COR-L47 (cell line): ENCODE measurements around the gene NFATC2IP.
A peak's percentile ranks its signal among the peaks of the same experiment; 100 is the strongest.

ENCODE experiments used
- DNase-seq: peaks from one replicate; lab custom pipeline; 2025; lab: John Stamatoyannopoulos, UW

Gene NFATC2IP

DNA sequence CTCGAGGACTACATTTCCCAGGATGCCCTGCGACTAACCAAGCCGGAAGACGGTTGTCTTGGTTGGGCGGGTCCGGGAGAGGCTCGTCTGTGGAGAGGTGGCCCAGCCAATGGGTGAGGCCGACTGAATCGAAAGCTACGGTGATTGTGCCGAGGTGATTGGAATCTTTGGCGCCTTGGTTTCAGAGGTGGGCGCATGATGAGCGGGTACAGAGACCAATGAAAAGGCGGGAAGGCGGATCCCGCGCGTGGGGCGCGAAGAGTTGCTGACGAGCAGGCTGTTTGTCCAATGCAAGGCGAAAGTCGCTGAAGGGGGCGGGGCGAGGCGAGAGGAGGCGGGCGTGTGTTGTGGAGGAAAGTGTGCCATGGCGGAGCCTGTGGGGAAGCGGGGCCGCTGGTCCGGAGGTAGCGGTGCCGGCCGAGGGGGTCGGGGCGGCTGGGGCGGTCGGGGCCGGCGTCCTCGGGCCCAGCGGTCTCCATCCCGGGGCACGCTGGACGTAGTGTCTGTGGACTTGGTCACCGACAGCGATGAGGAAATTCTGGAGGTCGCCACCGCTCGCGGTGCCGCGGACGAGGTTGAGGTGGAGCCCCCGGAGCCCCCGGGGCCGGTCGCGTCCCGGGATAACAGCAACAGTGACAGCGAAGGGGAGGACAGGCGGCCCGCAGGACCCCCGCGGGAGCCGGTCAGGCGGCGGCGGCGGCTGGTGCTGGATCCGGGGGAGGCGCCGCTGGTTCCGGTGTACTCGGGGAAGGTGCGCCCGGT lies at the start of gene NFATC2IP:
Gene NFATC2IP (plus strand): TSS at position 290 of the 762 bp plus-strand sequence. CDS start 75 bp downstream, at position 365.
- DNase-seq = peak; percentile 99

DNA sequence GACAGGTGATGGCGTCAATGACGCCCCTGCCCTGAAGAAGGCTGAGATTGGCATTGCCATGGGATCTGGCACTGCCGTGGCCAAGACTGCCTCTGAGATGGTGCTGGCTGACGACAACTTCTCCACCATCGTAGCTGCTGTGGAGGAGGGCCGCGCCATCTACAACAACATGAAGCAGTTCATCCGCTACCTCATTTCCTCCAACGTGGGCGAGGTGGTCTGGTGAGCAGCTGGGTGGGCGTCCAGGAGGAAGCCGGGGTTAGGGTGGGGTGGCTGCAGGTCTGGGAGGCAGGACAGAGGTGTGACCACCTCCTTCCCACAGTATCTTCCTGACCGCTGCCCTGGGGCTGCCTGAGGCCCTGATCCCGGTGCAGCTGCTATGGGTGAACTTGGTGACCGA lies 48.9 kb upstream of the NFATC2IP start:
- no peak for DNase-seq

DNA sequence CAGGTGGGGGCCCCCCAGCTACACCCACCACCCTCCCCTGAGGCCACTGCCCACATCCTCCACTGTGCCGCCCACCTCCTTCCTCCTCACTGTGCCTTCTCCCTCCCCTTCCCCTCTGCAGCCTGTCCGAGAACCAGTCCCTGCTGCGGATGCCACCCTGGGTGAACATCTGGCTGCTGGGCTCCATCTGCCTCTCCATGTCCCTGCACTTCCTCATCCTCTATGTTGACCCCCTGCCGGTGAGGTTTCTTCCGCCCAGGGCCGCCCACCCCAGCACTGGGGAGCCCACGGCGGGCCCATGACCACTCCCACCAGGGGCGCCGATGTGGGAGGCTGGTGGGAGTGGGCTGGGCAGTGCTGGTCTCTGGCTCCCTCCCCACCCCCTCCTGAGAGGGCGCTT lies 47.8 kb upstream of the NFATC2IP start:
- DNase-seq = no peak

DNA sequence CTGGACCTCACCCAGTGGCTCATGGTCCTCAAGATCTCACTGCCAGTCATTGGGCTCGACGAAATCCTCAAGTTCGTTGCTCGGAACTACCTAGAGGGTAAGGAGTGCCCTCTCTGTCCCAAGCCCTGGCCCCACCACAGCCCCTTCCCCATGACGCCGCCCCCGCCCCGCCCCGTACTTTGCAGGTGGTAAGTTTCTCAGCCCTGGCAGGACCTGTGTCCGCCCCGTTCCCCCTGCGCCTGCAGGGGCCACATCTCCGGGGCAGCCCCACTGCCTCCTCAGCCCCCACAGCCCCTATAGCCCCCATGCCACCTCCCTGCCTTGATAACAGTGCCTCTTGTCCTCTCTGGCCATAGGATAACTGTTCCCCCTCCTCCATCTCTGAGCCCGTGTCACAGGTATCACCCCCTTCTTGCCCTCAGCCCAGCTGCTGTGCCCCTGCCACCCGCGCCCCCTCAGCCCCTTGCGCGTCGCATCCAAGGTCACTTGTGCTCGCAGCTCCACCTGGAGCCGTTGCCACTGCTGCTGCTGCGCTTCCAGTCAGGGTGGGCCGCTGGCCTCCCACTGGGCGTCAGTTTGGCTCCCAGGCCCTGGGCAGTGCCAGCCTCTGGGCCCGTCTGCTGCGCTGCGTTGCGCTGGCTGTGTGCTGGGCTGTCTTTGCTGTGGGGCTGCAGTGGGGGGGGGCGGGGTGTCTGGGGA lies 47.2 kb upstream of the NFATC2IP start:
- DNase-seq = no peak

DNA sequence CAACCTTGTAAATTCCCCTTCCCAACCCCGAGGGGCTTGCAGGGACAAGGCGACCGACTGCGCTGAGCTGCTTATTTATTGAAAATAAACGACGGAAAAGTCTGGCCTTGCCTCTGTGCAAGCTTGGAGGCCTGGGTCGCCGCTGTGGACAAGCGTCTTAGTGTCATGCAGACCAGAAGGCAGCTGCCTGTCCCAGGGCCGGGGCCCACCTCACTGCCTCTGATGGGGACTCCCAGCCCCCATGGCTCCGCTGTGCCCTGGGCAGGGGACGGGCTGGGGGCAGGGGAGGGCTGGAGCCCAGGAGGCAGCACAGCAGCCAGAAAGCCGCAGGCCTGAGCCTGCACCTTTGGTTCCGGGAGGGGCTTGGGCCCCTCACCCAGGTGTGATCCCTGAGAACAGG lies 46.4 kb upstream of the NFATC2IP start:
- no peak for DNase-seq

DNA sequence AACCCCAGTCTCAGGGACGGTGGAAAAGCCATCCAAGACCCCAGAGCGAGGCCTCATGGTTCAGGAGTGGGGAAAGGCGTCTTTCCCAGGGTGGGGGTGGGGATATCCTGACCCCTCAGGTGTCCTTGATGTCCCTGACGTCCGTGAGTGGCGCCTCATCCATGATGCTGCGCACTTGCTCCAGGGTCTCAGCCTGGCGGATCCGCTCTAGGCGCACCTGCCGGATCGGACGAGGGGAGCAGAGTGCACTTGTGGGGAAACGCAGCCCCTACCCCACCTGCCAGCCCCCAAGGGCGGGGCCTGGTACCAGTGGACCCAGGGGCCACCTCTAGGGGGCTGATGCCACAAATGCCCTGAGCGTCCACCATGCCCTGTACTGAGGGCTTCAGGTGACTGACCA lies 45.9 kb upstream of the NFATC2IP start:
- DNase-seq = no peak

DNA sequence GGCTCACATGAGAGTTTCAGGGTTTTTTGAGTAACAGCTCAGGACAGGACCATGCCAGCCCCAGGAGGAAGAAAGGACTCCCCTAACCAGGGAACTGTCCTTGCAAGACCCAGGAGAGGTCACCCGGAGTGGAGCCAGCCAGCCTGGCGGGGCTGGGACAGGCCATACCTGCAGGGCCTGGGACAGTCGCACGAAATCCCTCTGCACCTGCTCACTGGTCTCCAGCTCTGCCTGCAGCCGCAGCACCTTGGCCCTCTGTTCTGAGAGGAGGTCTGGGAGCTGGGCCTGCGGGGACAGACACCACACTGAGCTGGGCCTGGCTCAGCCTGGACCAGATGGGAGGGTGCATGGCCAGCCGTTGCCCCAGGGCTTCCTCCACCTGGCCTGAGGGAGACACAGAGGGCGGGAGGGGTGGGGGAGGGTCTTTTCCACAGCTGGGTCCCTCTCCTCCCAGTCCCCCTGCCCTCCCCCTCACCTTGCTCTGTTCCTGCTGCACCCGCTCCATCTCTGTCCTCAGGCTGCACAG lies 45.4 kb upstream of the NFATC2IP start:
- DNase-seq = no peak

DNA sequence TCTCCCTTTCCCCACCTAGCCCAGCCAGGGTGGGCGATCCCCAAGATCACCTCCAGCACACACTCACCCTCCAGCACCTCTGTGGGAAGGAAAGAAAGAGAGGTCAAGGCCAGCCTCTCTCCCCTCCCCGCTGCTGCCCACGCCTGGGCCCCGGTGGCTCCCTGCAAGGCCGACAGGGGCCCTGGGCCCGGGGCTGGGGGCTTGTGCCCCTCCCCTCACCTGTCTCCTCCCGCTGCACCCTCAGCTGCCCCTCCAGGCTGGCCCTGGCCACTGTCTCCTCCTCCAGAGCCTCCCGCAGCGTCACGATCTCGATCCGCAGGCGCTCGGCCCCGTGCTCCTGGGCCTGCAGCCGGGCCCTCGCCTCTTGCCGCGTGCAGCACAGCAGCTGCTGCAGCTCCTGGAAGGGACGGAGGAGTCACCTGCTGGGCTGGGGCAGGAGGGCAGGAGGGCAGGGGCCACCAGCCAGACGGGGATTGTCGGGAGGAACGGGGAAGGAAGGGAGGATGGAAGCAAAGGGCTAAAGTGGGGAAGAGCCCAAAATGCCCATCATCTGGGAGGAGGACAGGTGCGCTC lies 44.9 kb upstream of the NFATC2IP start:
- DNase-seq = no peak

DNA sequence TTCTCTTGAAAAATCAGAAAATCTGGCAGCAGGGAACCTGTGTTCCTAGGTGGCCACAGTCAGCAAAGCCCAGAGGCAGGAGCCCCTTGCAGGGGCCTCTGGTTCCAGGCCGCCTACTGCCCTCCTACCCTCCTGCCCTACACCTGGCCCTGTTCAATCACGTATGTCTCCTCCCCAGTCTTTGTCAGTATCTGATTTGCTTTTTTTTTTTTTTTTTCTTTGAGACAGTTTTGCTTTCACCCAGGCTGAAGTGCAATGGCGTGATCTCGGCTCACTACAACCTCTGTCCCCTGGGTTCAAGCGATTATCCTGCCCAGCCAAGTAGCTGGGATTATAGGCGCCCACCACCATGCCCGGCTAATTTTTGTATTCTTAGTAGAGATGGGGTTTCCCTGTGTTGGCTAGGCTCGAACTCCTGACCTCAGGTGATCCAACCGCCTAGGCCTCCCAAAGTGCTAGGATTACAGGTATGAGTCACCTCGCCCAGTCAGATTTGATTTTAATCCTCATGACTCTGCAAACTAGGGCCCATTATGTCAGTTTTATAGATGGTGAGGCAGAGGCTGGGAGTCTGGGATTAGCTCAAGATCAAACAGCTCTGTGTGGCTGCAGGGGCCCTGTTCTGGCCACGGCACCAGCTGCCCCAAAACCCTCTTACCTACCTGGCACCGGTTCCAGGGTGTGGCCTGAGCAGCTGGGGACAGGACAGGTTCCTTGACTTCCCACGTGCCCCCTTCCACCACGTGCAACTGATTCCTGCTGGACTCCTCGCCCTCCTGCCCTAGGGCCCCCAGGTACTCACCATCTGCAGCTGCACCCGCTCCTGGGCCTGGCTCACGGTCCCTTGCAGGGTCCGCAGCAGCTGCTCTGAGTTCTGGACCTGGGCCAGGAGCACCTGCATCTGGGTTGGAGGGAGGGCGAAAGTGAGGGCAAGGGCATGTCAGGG lies 40.4 kb upstream of the NFATC2IP start:
- DNase-seq = no peak

DNA sequence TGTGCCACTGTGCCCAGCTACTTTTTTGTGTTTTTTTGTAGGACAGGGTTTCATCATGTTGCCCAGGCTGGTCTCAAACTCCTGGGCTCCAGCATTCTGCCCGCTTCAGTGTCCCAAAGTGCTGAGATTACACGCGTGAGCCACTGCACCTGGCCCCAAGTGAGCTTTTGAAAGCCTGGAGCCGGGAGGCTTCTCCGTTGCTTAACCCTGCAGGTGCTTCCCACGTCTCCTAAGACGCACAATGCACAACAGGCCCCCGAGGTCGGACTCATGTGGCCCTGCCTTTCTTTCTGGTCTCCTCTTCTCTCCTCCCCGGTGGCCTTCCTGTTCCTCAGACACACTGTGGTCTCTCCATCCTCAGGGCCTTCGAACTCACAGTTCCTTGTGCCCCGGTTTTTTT lies 38.2 kb upstream of the NFATC2IP start:
- no peak for DNase-seq

DNA sequence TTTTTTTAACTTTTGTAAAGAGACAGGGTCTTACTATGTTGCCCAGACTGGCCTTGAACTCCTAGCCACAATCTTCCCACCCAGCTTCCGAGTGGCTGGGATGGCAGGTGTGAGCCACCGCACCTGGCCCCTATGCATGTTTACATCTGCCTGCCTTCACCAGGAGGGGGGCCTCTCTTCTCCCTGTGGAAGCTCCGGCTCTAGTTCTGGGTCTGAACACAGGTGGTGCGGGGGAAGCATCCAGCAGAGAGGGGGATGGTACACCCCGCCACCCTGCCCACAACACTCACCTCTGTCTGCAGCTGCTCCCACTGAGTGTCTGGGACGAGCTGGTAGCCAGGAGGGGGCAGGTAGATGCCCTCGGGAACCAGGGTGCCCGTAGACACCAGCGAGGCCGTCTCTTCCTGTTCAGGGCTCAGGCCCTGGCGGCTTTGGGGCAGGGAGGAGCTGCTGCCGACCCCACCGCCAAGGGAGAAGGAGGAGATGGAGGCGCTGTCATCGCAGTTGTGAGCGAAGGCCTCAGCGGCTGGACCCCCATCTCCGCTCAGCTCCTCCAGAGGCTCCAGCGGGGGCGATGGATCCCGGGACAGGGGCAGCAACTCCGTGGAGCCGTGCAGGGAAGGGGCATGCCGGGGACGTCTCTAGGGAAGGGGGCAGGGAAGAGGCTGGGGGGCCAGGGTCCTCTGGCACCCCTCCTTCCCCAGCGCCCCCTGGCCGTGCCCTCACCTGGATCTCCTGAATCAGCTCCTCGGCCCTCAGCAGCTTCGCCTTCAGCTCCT lies 36.6 kb upstream of the NFATC2IP start:
- DNase-seq = no peak

DNA sequence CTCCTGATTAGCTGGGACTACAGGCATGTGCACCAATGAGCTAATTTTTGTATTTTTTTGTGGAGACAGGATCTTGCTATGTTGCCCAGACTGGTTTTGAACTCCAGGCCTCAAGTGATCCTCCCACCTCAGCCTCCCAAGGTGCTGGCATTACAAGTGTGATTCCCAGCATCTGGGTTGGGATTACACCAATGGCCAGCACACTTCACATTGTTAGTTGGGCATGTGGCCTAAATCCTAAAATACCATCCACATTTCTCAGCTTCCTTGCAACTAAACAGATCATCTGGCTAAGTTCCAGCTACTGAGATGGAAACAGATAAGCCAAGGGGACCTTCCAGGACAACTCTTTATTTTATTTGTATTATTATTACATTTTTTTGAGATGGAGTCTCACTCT lies 35.6 kb upstream of the NFATC2IP start:
- DNase-seq = no peak

DNA sequence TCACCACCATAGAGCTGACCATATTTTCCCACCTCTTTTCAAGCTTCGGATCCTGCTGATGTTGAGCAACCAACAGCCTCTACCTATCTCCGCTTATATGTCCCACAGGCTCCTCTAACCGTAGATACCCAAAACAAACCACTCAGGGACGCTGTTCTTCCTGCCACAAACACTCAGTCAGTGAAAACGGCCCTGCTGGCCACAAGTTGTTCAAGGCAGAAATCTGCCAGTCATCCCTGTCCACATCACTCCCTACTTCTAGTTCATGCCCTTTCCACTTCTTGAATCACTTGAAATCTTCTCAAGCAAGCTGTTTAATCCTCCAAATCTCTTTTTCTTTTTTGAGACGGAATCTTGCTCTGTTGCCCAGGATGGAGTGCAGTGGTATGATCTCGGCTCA lies 33.6 kb upstream of the NFATC2IP start:
- no peak for DNase-seq

DNA sequence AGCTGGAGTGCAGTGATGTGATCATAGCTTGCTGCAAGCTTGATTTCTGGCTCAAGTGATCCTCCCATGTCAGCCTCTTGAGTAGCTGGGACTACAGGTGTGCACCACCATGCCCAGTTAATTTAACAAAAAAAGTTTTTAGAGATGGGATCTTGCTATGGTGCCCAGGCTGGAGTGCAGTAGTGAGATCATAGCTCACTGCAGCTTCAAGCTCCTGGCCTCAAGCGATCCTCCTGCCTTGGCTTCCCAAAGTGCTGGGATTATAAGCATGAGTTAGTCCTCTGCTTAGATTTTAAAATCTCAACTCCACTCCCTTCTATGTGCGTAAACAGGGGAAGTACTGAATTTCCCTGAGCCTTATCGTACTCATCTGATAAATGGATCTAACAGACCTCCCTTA lies 32.0 kb upstream of the NFATC2IP start:
- DNase-seq = no peak

DNA sequence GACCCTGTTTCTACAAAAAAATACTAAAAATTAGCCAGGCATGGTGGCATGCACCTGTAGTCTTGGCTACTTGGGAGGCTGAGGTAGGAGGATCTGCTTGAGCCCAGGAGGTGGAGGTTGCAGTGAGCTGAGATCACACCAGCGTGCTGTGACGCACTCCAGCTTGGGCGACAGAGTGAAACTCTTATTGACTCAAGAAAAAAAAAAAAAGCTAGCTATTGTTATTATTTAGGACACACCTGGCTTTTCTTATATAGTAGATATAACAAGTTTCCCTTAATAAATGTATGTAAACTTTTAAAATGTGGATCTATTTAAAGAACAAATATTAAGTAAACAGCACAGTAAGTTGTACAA lies 27.5 kb upstream of the NFATC2IP start:
- no peak for DNase-seq

DNA sequence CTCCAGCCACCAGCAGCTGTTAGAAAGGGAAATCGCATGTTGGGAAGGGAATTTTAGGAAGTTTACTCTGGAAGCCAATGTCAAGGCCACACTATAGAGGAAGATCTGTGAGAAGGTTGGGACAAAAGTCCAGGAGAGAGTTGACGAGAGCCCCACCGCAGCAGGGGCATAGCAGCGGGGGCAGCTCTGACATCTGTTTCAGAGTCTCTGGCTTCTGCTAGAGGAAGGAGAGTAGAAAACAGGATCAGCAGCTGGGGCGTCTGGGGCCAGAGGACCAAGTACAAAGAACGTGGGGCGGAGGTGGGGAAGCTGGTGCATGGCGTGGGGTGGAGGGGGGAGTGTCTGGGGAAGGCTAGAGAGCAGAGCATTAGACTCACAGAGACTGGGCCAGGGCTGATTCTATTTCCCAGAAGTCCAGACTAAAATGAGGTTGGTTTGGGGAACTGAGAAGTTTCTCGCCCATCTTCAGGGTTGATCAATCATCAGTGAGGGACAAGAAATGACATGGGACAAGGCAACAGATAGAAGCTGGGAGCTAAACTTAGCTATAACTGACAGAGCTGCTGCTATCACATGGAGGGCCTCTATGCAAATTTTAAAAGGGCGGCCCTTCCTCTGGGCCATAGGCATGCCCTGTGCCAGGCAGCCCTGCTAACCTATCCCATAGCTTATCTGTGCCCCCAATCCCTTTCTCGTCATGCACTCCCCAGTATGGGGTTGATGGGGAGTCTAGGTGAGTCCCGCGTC lies 26.9 kb upstream of the NFATC2IP start:
- DNase-seq = no peak

DNA sequence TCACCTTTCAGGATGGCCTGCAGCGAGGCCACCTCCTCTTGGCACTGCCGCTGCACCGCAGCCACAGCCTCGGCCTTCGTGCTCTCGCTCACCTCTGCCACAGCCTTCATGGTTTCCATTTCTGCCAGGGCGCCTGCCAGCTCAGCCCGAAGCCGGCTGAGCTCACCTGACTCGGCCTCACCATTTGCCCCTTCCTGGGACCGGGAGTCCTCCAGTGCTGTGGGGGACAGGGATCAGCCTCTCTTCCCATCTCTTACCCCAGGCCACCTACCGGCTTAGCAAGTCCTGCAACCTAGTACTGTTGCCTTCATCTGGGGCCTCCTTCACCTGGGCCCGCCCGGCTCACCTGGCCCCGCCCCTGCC lies 26.4 kb upstream of the NFATC2IP start:
- no peak for DNase-seq

DNA sequence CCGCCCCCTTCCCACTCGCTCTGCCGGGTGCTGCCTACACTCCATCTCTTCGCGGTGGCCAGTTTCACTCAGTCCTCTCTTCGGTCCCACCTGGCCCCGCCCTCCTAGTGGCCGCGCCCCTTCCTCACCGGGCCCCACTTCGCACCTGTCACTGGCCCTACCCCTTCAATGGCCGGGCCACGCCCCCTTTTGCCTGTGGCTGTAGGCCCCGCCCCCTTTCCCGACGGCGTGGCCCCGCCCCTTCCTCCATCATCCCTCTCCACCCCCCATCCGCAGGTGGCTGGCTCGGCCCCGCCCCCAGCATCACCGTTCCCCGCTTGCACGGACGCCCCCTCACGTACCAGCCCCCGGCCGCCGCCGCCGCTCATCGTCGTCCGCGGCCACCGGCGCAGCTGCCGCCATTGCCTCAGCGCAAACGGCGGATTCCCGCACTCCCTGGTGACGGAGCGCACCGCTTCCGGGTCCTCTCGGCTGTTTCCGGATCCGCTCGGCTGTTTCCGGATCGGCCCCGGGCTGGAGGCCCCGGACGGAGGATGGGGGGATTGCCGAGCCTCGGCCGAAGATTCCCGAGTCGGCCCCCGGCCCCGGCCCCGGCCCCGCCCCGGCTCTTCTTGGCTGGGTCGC lies 25.9 kb upstream of the NFATC2IP start, which contains the start of gene RABEP2:
Gene RABEP2 (minus strand): TSS at position 477 of the 624 bp plus-strand sequence. CDS start 75 bp downstream, at position 402.
- peak; percentile 94 for DNase-seq

DNA sequence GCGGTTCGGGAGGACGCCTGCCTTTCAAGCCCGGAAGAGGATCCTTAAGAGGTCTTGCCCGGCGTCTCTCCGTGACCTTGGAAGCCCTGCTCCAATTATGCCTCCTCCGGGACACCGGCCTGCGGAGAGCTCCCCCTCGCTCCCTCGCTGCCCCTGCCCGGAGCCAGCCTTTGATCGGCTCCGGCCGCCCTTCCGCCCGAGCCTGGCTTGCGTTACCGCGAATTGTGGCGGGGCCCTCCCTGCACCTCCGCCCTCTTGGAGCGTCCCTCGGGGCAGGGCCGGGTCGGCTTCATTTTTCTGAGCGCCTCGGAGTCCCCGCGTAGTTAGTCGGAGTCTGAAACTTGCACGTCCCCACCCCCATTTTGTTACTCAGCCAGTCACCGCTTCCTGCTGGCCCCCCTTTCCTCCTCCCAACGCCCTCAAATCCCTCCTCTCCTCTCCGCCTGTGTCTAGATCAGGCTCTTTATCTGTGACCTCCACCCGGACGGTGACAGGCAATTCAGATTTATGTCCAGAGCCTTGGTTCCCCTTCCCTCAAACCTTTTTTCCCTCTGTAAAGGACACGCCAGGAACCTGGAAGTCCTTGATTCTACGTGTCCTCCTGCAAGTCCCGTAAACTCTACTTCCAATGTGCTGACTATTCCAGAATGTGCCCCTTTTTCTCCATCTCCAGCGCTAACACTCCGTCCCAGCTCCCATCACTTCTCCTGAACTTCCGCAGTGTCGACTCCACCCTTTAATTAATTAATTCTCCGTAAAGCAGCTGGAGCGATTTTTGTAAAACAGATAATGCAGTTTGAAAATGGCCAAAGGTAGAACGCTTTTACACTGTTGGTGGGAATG lies 25.1 kb upstream of the NFATC2IP start:
- DNase-seq = peak; percentile 36
